Muscle of leg (tissue), 11 donors: ENCODE measurements around the gene ATG9A. TPM values are rescaled to one million over a fixed set of nuclear protein-coding genes. Genes with fewer than 3 reads are reported as not detected.

Experiments used
- DNase-seq: peaks from one replicate; pipeline ENCODE4 v3.0.0; 2013
- H3K27ac ChIP-seq: one replicate; pipeline ENCODE4 v1.5.1; 2013; ENCODE audit warnings: mild to moderate bottlenecking, low read length, control low read depth
- H3K27me3 ChIP-seq: one replicate; pipeline ENCODE4 v1.6.1; 2013; ENCODE audit warnings: low read length; ENCODE audit not compliant: control insufficient read depth, insufficient read depth
- H3K36me3 ChIP-seq: one replicate; pipeline ENCODE4 v1.6.1; 2013; ENCODE audit warnings: low read length; ENCODE audit not compliant: control insufficient read depth, insufficient read depth
- H3K4me1 ChIP-seq: one replicate; pipeline ENCODE4 v1.6.1; 2013; ENCODE audit warnings: low read length; ENCODE audit not compliant: control insufficient read depth, insufficient read depth
- H3K4me3 ChIP-seq: one replicate; pipeline ENCODE4 v1.5.1; 2013; ENCODE audit warnings: low read length, control low read depth
- H3K9me3 ChIP-seq: replicated peaks from 2 replicates; pipeline ENCODE4 v1.6.1; 2013; ENCODE audit warnings: low read depth, low read length; ENCODE audit not compliant: control insufficient read depth
- WGBS: methylation state at CpG from one replicate; pipeline ENCODE4 v1.1.5; 2013; ENCODE audit warnings: missing lambda C conversion rate; ENCODE audit not compliant: insufficient coverage; 5-methylcytosine and 5-hydroxymethylcytosine counted together
- polyA plus RNA-seq, 8 donors: library from polyadenylated mRNA; unstranded; fragments of 120-200 nt; gene quantifications; one replicate each; pipeline versions ENCODE4 v1.2.1 to v1.2.3, GENCODE V29; 2013; ENCODE audit warnings: inconsistent platforms in 1 of 8, low replicate concordance in 1 of 8; ENCODE audit not compliant: insufficient read length in 8 of 8, insufficient read depth in 1 of 8
- total RNA-seq: library from RNA; stranded (reverse); fragments of 120-200 nt; gene quantifications from one replicate; pipeline ENCODE4 v1.2.4, GENCODE V29; 2013

The ATG9A gene
- total and polyA plus RNA-seq, 9 donors, result 13.7 to 35.1 (median 32.0) TPM

GRCh38 chr2:219173176-219173575, 56.3 kb downstream of the ATG9A start:
- WGBS, result 73% methylated on average over 2 of the region's 6 CpGs
- Histone ChIP-seq H3K27me3 (no peaks in the 10 kb centered on the region), H3K27ac (no peak overlapping the region), H3K36me3 (peaks cover 39% of the 10 kb centered on the region), H3K4me3 (no peak overlapping the region), H3K9me3 (no peaks in the 10 kb centered on the region), H3K4me1 (peaks cover 11% of the 10 kb centered on the region)
- DNase-seq, result no peak

GRCh38 chr2:219172231-219173154, 56.9 kb downstream of the ATG9A start:
- Histone ChIP-seq H3K4me1 (peaks cover 10% of the 10 kb centered on the region), H3K27ac (no peak overlapping the region), H3K27me3 (no peaks in the 10 kb centered on the region), H3K9me3 (no peaks in the 10 kb centered on the region), H3K36me3 (peaks cover 39% of the 10 kb centered on the region), H3K4me3 (no peak overlapping the region)
- DNase-seq, result no peak
- 83% methylated on average over 12 of the region's 16 CpGs for WGBS

GRCh38 chr2:219171231-219171651, 58.2 kb downstream of the ATG9A start:
- peaks cover 39% of the 10 kb centered on the region for H3K36me3 ChIP-seq
- DNase-seq, result peak; percentile 68
- 41% methylated on average over 6 of the region's 6 CpGs for WGBS

GRCh38 chr2:219169930-219170654, 59.3 kb downstream of the ATG9A start, which contains the start of gene SLC23A3:
Gene SLC23A3, minus strand, starts transcription at chr2:219170029. Its CDS starts 45 bp downstream, at chr2:219169984.
- DNase-seq, result no peak
- peaks cover 3% of the 10 kb centered on the region for H3K4me1 ChIP-seq
- H3K9me3 ChIP-seq, result no peaks in the 10 kb centered on the region
- H3K4me3 ChIP-seq, result no peak within 1 kb of the TSS
- H3K27ac ChIP-seq, result no peak within 1 kb of the TSS
- 100% methylated on average over 2 of the region's 10 CpGs for WGBS
- no peaks in the 10 kb centered on the region for H3K27me3 ChIP-seq
- peaks cover 39% of the 10 kb centered on the region for H3K36me3 ChIP-seq

More at GRCh38 chr2:219171231-219171651, 58.2 kb downstream of the ATG9A start:
- H3K9me3 ChIP-seq, result no peaks in the 10 kb centered on the region
- peaks cover 9% of the 10 kb centered on the region for H3K4me1 ChIP-seq
- H3K27ac ChIP-seq, result peak overlapping the region; percentile 60
- H3K4me3 ChIP-seq, result no peak overlapping the region
- no peaks in the 10 kb centered on the region for H3K27me3 ChIP-seq

Other genes starting within 250 kb of the ATG9A start
- not detected for gene FEV, start 244.5 kb downstream of the ATG9A start, total RNA-seq
- under 1 TPM in 5 of 8 donors, not detected in 3; 0.08 to 0.62 (median 0.40) TPM for gene FEV, start 244.5 kb downstream of the ATG9A start, polyA plus RNA-seq
- gene CRYBA2, start 236.2 kb downstream of the ATG9A start, total RNA-seq, result not detected
- not detected for gene CRYBA2, start 236.2 kb downstream of the ATG9A start, polyA plus RNA-seq
- not detected for gene CFAP65, start 188.1 kb downstream of the ATG9A start, total RNA-seq
- gene CFAP65, start 188.1 kb downstream of the ATG9A start, polyA plus RNA-seq, result under 1 TPM in 2 of 8 donors, not detected in 6; 0.05 to 0.54 TPM
- 0.04 TPM for gene IHH, start 168.7 kb downstream of the ATG9A start, total RNA-seq
- 1 to 10 TPM in 1 of 8 donors, under 1 TPM in 4, not detected in 3; 0.05 to 3.2 (median 0.19) TPM for gene IHH, start 168.7 kb downstream of the ATG9A start, polyA plus RNA-seq
- gene NHEJ1, start 68.8 kb downstream of the ATG9A start, total RNA-seq, result 14.1 TPM
- gene NHEJ1, start 68.8 kb downstream of the ATG9A start, polyA plus RNA-seq, result 10 to 100 TPM; 11.4 to 18.5 (median 13.6) TPM
- gene SLC23A3, start 59.6 kb downstream of the ATG9A start, total RNA-seq, result 1.5 TPM
- gene SLC23A3, start 59.6 kb downstream of the ATG9A start, polyA plus RNA-seq, result 1 to 10 TPM in 3 of 8 donors, under 1 TPM in 5; 0.59 to 1.7 (median 0.95) TPM
- 23.4 TPM for gene CNPPD1, start 52.7 kb downstream of the ATG9A start, total RNA-seq
- 10 to 100 TPM; 32.5 to 40.8 (median 37.1) TPM for gene CNPPD1, start 52.7 kb downstream of the ATG9A start, polyA plus RNA-seq
- 28.9 TPM for gene RETREG2, start 51.4 kb downstream of the ATG9A start, total RNA-seq
- gene RETREG2, start 51.4 kb downstream of the ATG9A start, polyA plus RNA-seq, result 10 to 100 TPM; 37.6 to 57.7 (median 47.0) TPM
- gene ZFAND2B, start 22.9 kb downstream of the ATG9A start, total RNA-seq, result 26.6 TPM
- 10 to 100 TPM; 18.8 to 31.9 (median 22.8) TPM for gene ZFAND2B, start 22.9 kb downstream of the ATG9A start, polyA plus RNA-seq
- gene ABCB6, start 10.7 kb downstream of the ATG9A start, total RNA-seq, result 28.7 TPM
- 10 to 100 TPM; 28.4 to 42.0 (median 34.2) TPM for gene ABCB6, start 10.7 kb downstream of the ATG9A start, polyA plus RNA-seq
- gene ANKZF1, start 170 bp upstream of the ATG9A start, total RNA-seq, result 21.5 TPM
- 10 to 100 TPM; 16.3 to 32.0 (median 23.6) TPM for gene ANKZF1, start 170 bp upstream of the ATG9A start, polyA plus RNA-seq
- gene GLB1L, start 15.8 kb upstream of the ATG9A start, total RNA-seq, result 6.6 TPM
- 1 to 10 TPM; 3.3 to 9.9 (median 5.7) TPM for gene GLB1L, start 15.8 kb upstream of the ATG9A start, polyA plus RNA-seq
- 12.5 TPM for gene STK16, start 15.8 kb upstream of the ATG9A start, total RNA-seq
- 10 to 100 TPM; 15.1 to 23.1 (median 19.6) TPM for gene STK16, start 15.8 kb upstream of the ATG9A start, polyA plus RNA-seq
- gene TUBA4B, start 23.6 kb upstream of the ATG9A start, total RNA-seq, result 0.04 TPM
- under 1 TPM in 6 of 8 donors, not detected in 2; 0.13 to 0.56 (median 0.18) TPM for gene TUBA4B, start 23.6 kb upstream of the ATG9A start, polyA plus RNA-seq
- 36.2 TPM for gene TUBA4A, start 24.3 kb upstream of the ATG9A start, total RNA-seq
- gene TUBA4A, start 24.3 kb upstream of the ATG9A start, polyA plus RNA-seq, result 100 to 1,000 TPM in 4 of 8 donors, 10 to 100 TPM in 4; 77.1 to 160 (median 107) TPM
- 52.6 TPM for gene DNAJB2, start 49.7 kb upstream of the ATG9A start, total RNA-seq
- 10 to 100 TPM; 77.8 to 93.2 (median 85.9) TPM for gene DNAJB2, start 49.7 kb upstream of the ATG9A start, polyA plus RNA-seq
- gene PTPRN, start 79.8 kb upstream of the ATG9A start, total RNA-seq, result 0.09 TPM
- 1 to 10 TPM in 1 of 8 donors, under 1 TPM in 7; 0.09 to 1.0 (median 0.38) TPM for gene PTPRN, start 79.8 kb upstream of the ATG9A start, polyA plus RNA-seq
- gene RESP18, start 103.1 kb upstream of the ATG9A start, total RNA-seq, result not detected
- gene RESP18, start 103.1 kb upstream of the ATG9A start, polyA plus RNA-seq, result not detected
- gene DNPEP, start 158.3 kb upstream of the ATG9A start, total RNA-seq, result 24.5 TPM
- 10 to 100 TPM; 28.6 to 48.5 (median 39.7) TPM for gene DNPEP, start 158.3 kb upstream of the ATG9A start, polyA plus RNA-seq
- gene DES, start 188.7 kb upstream of the ATG9A start, total RNA-seq, result 2,854 TPM
- 1,000 to 10,000 TPM; 2,139 to 4,335 (median 3,881) TPM for gene DES, start 188.7 kb upstream of the ATG9A start, polyA plus RNA-seq
- gene SPEG, start 205.2 kb upstream of the ATG9A start, total RNA-seq, result 176 TPM
- gene SPEG, start 205.2 kb upstream of the ATG9A start, polyA plus RNA-seq, result 100 to 1,000 TPM in 5 of 8 donors, 10 to 100 TPM in 3; 66.5 to 177 (median 143) TPM